T-cell (primary cell): ENCODE measurements around the gene SMIM1. TPM values are rescaled to one million over a fixed set of nuclear protein-coding genes. Genes with fewer than 3 reads are reported as not detected.

Experiments used
- ATAC-seq, 4 experiments: fragments of 200-7000 bp in 3 of 4; fragments of 150-1000 bp in 1 of 4; cut with Tn5 transposase; replicated peaks in 1 of 4; 1 replicate in 3 of 4; 2 replicates in 1 of 4; pipeline ENCODE4 v1.10.0; 2021; ENCODE audit warnings: moderate library complexity in 3 of 4, mild to moderate bottlenecking in 2 of 4, moderate number of reproducible peaks in 1 of 4
- CTCF ChIA-PET, 2 donors: fragments of 300-600 bp; sonication (Branson Sonifier 250); formaldehyde crosslinking; loops; one replicate each; lab custom pipeline; 2022; ENCODE audit warnings: antibody characterized with exemption in 2 of 2; lab: Charles Lee
- POLR2A ChIA-PET, 2 donors: fragments of 300-600 bp; sonication (Branson Sonifier 250); formaldehyde crosslinking; loops; one replicate each; lab custom pipeline; 2022; ENCODE audit warnings: antibody characterized with exemption in 2 of 2; lab: Charles Lee
- DNase-seq, 35 experiments: peaks; one replicate each; pipeline versions ENCODE4 v3.0.0 to v3.0.0-alpha.2; 2013 to 2023
- H3K27ac ChIP-seq: one replicate; pipeline ENCODE4 v1.5.1; 2013; ENCODE audit warnings: low read length
- H3K27me3 ChIP-seq, 2 experiments: replicated peaks in 1 of 2; 1 replicate in 1 of 2; 2 replicates in 1 of 2; pipeline versions ENCODE4 v1.6.1 to v1.7.0; 2013; ENCODE audit warnings: low read length in 1 of 2, mixed read lengths in 1 of 2; ENCODE audit not compliant: control insufficient read depth in 2 of 2, insufficient read depth in 2 of 2; ENCODE audit errors: extremely low read depth in 1 of 2
- H3K36me3 ChIP-seq, 2 donors: 1 replicate in 1 of 2; 2 replicates in 1 of 2; pipeline versions ENCODE4 v1.6.1 to v1.7.0; 2013; ENCODE audit warnings: low read length in 1 of 2; ENCODE audit not compliant: control insufficient read depth in 2 of 2, insufficient read depth in 1 of 2; ENCODE audit errors: extremely low read depth in 1 of 2
- H3K4me1 ChIP-seq, 2 experiments: 1 replicate in 1 of 2; 2 replicates in 1 of 2; pipeline versions ENCODE4 v1.6.1 to v1.7.0; 2013; ENCODE audit warnings: low read length in 2 of 2, mixed read lengths in 1 of 2; ENCODE audit not compliant: insufficient read depth in 2 of 2, control insufficient read depth in 1 of 2; ENCODE audit errors: extremely low read depth in 1 of 2
- H3K4me3 ChIP-seq, 2 donors: 1 replicate in 1 of 2; 2 replicates in 1 of 2; pipeline versions ENCODE4 v1.5.1 to v1.7.0; 2013; ENCODE audit warnings: mild to moderate bottlenecking in 2 of 2, low read length in 1 of 2, moderate library complexity in 1 of 2; ENCODE audit not compliant: control insufficient read depth in 1 of 2; ENCODE audit errors: extremely low read depth in 1 of 2
- H3K9me3 ChIP-seq: 2 replicates; pipeline ENCODE4 v1.7.0; 2013
- H3K27ac Mint-ChIP-seq, 2 donors: one replicate each; pipeline ENCODE4 v1.8.0; 2020 to 2021; ENCODE audit warnings: mild to moderate bottlenecking in 2 of 2, mixed read lengths in 2 of 2
- H3K27me3 Mint-ChIP-seq, 2 donors: one replicate each; pipeline ENCODE4 v1.8.0; 2021 to 2022; ENCODE audit warnings: mixed read lengths in 2 of 2
- H3K36me3 Mint-ChIP-seq: one replicate; pipeline ENCODE4 v1.8.0; 2021; ENCODE audit warnings: mixed read lengths
- H3K4me1 Mint-ChIP-seq, 3 donors: one replicate each; pipeline ENCODE4 v1.8.0; 2020 to 2022; ENCODE audit warnings: mixed read lengths in 3 of 3, mild to moderate bottlenecking in 1 of 3
- H3K4me3 Mint-ChIP-seq, 3 donors: one replicate each; pipeline ENCODE4 v1.8.0; 2020 to 2022; ENCODE audit warnings: mild to moderate bottlenecking in 3 of 3, mixed read lengths in 3 of 3, moderate library complexity in 3 of 3
- H3K9me3 Mint-ChIP-seq, 3 donors: one replicate each; pipeline ENCODE4 v1.8.0; 2020 to 2022; ENCODE audit warnings: mixed read lengths in 3 of 3
- WGBS: methylation state at CpG from one replicate; pipeline ENCODE4 v1.1.5; 2013; ENCODE audit warnings: missing lambda C conversion rate; ENCODE audit not compliant: insufficient coverage; 5-methylcytosine and 5-hydroxymethylcytosine counted together
- total RNA-seq, 35 experiments: library from RNA in 6 of 35; stranded (reverse) in 6 of 35; fragments of 120-200 nt in 1 of 35; gene quantifications; one replicate each; pipeline versions ENCODE4 v1.2.1 to v1.2.4 and lab custom pipeline; 2013 to 2026

Gene SMIM1
- total RNA-seq, 5 donors from 2014 or later (not counting 1 experiment from before 2014, with no cell fraction given) = 1.3 to 6.2 (median 4.2) TPM

DNA sequence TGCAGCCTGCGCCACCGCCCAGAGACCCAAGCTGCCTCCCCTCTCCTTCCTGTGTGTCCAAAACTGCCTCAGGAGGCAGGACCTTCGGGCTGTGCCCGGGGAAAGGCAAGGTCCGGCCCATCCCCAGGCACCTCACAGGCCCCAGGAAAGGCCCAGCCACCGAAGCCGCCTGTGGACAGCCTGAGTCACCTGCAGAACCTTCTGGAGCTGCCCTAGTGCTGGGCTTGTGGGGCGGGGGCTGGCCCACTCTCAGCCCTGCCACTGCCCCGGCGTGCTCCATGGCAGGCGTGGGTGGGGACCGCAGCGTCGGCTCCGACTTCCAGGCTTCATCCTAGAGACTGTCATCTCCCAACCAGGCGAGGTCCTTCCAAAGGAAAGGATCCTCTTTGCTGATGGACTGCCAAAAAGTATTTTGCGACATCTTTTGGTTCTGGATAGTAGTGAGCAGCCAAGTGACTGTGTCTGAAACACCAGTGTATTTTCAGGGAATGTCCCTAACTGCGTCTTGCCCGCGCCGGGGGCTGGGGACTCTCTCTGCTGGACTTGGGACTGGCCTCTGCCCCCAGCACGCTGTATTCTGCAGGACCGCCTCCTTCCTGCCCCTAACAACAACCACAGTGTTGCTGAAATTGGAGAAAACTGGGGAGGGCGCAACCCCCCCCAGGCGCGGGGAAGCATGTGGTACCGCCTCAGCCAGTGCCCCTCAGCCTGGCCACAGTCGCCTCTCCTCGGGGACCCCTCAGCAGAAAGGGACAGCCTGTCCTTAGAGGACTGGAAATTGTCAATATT lies 39.3 kb upstream of the SMIM1 start:
- DNase-seq = no peak
- Histone ChIP-seq H3K27me3 (peaks cover 0 to 36% of the 10 kb centered on the region in 2 experiments), H3K4me3 (no peak overlapping the region), H3K9me3 (no peaks in the 10 kb centered on the region), H3K36me3 (peaks cover 4 to 13% of the 10 kb centered on the region in 2 donors), H3K4me1 (no peaks in the 10 kb centered on the region), H3K27ac (no peak overlapping the region)
- Mint-ChIP-seq H3K27ac (no peak overlapping the region), H3K36me3 (peaks cover 6% of the 10 kb centered on the region), H3K27me3 (peaks cover 3 to 7% of the 10 kb centered on the region in 2 donors), H3K4me1 (no peaks in the 10 kb centered on the region), H3K9me3 (no peaks in the 10 kb centered on the region), H3K4me3 (no peak overlapping the region)
- POLR2A ChIA-PET = no interaction called here
- 83% methylated on average over 13 of the region's 29 CpGs for WGBS
- ATAC-seq = no peak
- CTCF ChIA-PET = interaction anchor here in 1 of 2 donors (0.6 kb wide), 1 partner anchor 106 kb away, joined by 3 read pairs; no protein-coding TSS in a partner anchor

DNA sequence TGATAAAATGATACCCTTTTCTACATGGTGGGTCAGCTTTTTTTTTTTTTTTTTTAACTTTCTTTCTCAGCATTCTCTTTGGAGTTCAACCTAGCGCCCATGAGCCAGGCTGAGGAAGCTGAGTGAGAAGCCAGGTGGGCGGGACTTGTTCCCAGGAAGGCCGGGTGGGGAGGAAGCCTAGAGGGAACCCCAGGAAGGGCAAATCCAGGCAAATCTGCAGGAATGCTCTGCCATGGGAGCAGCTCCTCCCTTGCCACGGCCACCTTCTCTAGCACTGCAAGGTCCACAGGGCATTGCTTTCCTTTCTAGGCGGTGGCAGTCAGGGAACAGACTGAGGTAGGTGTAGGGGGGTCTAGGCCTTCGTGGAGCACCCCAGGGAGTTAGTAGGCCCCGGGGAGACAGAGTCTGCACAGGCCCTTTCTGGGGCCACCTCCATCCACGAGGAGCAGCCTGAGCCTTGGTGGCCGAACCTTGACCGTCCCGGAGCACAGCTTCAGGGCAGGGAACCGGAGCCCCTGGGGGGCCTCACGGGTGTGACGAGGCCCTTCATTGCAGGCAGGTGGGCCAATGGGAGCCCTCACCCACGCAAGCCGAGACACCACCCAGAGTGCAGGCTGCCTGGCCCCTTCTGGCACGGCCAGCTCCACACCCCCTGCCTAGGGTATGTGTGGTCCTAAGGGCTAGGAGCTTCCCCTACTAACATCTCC lies 38.5 kb upstream of the SMIM1 start:
- H3K4me1 ChIP-seq = no peaks in the 10 kb centered on the region
- Mint-ChIP-seq H3K4me3 (no peak overlapping the region), H3K27me3 (peaks cover 0 to 2% of the 10 kb centered on the region in 2 donors), H3K36me3 (peaks cover 6% of the 10 kb centered on the region), H3K27ac (no peak overlapping the region), H3K4me1 (no peaks in the 10 kb centered on the region), H3K9me3 (no peaks in the 10 kb centered on the region)
- WGBS = 88% methylated on average over 13 of the region's 17 CpGs
- DNase-seq = no peak
- no peak overlapping the region for H3K27ac ChIP-seq
- peaks cover 0 to 36% of the 10 kb centered on the region in 2 experiments for H3K27me3 ChIP-seq
- POLR2A ChIA-PET = no interaction called here
- CTCF ChIA-PET = interaction anchor here in 1 of 2 donors (0.6 kb wide), 1 partner anchor 105 kb away, joined by 3 read pairs; no protein-coding TSS in a partner anchor
- no peak overlapping the region for H3K4me3 ChIP-seq
- peaks cover 12 to 13% of the 10 kb centered on the region in 2 donors for H3K36me3 ChIP-seq
- no peak for ATAC-seq
- H3K9me3 ChIP-seq = no peaks in the 10 kb centered on the region

DNA sequence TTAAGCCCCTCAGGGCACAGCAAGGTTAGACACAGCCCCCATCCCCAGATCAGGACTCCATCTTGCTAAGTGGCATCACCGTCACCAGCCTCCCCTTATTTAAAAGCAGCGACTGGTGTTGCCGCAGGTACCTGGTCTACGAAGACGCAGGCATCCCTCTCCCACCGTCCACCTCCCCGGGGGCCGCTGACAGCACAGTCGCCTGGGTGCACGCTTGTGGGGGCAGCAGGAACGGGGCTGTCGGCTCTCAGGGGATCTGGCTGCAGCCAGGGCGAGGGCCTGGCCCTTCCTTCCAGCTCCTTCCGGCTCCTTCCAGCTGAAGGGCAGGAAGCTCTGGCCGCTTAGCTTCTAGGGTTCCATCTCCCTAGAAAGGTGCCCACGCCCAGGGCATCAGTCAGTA lies 37.9 kb upstream of the SMIM1 start:
- H3K9me3 Mint-ChIP-seq = no peaks in the 10 kb centered on the region
- H3K27me3 Mint-ChIP-seq = peaks cover 0 to 2% of the 10 kb centered on the region in 2 donors
- peaks cover 0 to 30% of the 10 kb centered on the region in 2 experiments for H3K27me3 ChIP-seq
- peaks cover 12 to 13% of the 10 kb centered on the region in 2 donors for H3K36me3 ChIP-seq
- H3K4me1 ChIP-seq = no peaks in the 10 kb centered on the region
- ATAC-seq (no peak), DNase-seq (no peak)
- 94% methylated on average over 16 of the region's 16 CpGs for WGBS
- H3K4me1 Mint-ChIP-seq = no peaks in the 10 kb centered on the region
- H3K27ac Mint-ChIP-seq = no peak overlapping the region
- no peak overlapping the region for H3K4me3 ChIP-seq
- no peaks in the 10 kb centered on the region for H3K9me3 ChIP-seq
- ChIA-PET POLR2A (no interaction called here), CTCF (no interaction called here)
- no peak overlapping the region for H3K27ac ChIP-seq
- no peak overlapping the region for H3K4me3 Mint-ChIP-seq
- peaks cover 6% of the 10 kb centered on the region for H3K36me3 Mint-ChIP-seq

DNA sequence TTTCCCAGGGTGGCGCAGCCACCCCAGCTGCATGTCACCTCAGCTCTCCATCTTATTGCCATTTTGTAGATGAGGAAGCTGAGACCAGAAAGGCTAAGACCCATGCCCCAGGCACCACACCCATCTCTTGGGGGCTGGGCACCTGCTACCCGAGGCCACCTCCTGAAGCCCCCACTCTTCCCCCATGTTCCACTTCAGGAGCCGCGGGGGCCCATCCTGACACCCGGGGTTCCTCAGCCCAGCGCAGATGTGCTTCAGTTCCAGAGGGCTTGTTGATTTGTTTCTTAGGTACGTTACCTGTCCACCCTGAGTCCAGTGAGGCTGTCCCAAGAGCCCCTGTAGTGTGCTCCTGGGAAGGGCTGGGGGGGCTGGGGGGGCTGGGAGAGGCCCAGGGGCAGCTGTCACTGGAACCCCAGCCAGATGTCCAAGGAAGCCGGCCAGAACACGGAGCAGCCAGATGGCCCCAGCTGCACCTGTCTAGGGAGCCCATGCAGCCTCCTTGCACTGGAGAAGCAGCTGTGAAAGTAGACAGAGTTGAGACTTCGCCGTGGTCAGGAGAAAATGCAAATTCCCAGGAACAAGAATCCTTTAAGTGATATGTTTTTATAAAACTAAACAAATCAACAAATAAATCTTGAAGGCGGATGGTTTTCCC lies 37.4 kb upstream of the SMIM1 start:
- Mint-ChIP-seq H3K4me3 (no peak overlapping the region), H3K36me3 (peaks cover 6% of the 10 kb centered on the region), H3K27me3 (peaks cover 0 to 2% of the 10 kb centered on the region in 2 donors), H3K9me3 (no peaks in the 10 kb centered on the region), H3K27ac (no peak overlapping the region), H3K4me1 (no peaks in the 10 kb centered on the region)
- no peak overlapping the region for H3K4me3 ChIP-seq
- ChIA-PET POLR2A (no interaction called here), CTCF (no interaction called here)
- peaks cover 0 to 25% of the 10 kb centered on the region in 2 experiments for H3K27me3 ChIP-seq
- H3K27ac ChIP-seq = no peak overlapping the region
- H3K36me3 ChIP-seq = peaks cover 13 to 18% of the 10 kb centered on the region in 2 donors
- H3K4me1 ChIP-seq = no peaks in the 10 kb centered on the region
- 85% methylated on average over 4 of the region's 12 CpGs for WGBS
- H3K9me3 ChIP-seq = no peaks in the 10 kb centered on the region
- DNase-seq (no peak), ATAC-seq (no peak)

DNA sequence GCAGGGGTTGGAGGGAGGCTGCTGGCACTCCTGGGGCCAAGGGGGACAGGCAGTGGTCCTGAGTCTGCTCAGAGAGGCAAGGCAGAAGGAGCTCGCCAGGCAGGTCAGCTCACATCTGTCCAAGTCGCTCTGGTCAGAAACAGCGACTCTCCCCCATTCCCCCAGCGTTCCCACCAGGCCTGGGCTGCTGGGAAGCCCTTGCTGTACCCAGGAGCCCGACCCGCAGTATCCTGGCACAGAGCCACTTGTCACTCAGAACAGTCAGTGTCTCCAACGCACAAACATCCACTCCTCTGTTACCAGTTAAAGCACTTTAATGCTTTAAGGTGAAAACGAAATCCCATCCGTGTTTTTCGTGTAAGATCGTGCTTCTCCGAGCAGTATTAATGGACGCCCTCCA lies 36.9 kb upstream of the SMIM1 start:
- H3K4me3 Mint-ChIP-seq = no peak overlapping the region
- ChIA-PET CTCF (no interaction called here), POLR2A (no interaction called here)
- no peaks in the 10 kb centered on the region for H3K4me1 ChIP-seq
- H3K27me3 Mint-ChIP-seq = peaks cover 0 to 2% of the 10 kb centered on the region in 2 donors
- 94% methylated on average over 8 of the region's 13 CpGs for WGBS
- no peaks in the 10 kb centered on the region for H3K4me1 Mint-ChIP-seq
- H3K9me3 Mint-ChIP-seq = no peaks in the 10 kb centered on the region
- no peak overlapping the region for H3K27ac Mint-ChIP-seq
- peaks cover 0 to 20% of the 10 kb centered on the region in 2 experiments for H3K27me3 ChIP-seq
- H3K27ac ChIP-seq = no peak overlapping the region
- H3K36me3 Mint-ChIP-seq = peaks cover 6% of the 10 kb centered on the region
- DNase-seq = no peak
- H3K36me3 ChIP-seq = peaks cover 14 to 20% of the 10 kb centered on the region in 2 donors
- H3K9me3 ChIP-seq = no peaks in the 10 kb centered on the region
- no peak overlapping the region for H3K4me3 ChIP-seq
- no peak for ATAC-seq

DNA sequence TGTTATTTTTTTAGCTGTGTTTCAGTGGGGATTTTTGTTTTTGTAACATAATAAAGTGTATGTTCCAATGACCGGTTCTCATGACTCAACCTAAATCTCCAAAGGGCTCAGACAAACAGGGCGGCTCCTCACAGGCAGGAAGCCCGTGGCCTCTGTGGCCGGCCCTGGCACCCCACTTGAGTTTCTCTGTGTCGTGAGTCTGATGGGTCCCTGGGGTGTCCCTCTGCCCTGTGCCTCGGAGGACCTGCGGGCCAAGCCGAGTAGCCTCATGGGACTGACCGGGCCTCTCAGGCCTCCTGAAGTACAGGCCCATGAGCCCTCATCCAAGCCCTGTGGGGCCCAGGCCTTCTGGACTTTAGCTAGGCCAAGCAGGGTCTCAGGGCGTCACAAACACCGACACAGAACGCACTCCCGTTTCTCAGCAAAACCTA lies 36.4 kb upstream of the SMIM1 start:
- CTCF ChIA-PET = no interaction called here
- Histone ChIP-seq H3K4me3 (no peak overlapping the region), H3K27ac (no peak overlapping the region), H3K36me3 (peaks cover 15 to 20% of the 10 kb centered on the region in 2 donors), H3K27me3 (peaks cover 0 to 15% of the 10 kb centered on the region in 2 experiments), H3K9me3 (no peaks in the 10 kb centered on the region), H3K4me1 (no peaks in the 10 kb centered on the region)
- ATAC-seq (no peak), DNase-seq (no peak)
- Mint-ChIP-seq H3K27me3 (no peaks in the 10 kb centered on the region), H3K4me3 (no peak overlapping the region), H3K36me3 (peaks cover 6% of the 10 kb centered on the region), H3K9me3 (no peaks in the 10 kb centered on the region), H3K27ac (peak overlapping the region in 1 of 2 donors; percentile 52), H3K4me1 (no peaks in the 10 kb centered on the region)
- WGBS = 93% methylated on average over 13 of the region's 13 CpGs
- POLR2A ChIA-PET = no interaction called here
